HEK293T (cell line): ENCODE data around the gene SMARCD2.
"Not testable (repeated sequence)": the region's sequence is repeated elsewhere in the genome, so short reads cannot be mapped to it uniquely, and the experiment has no call there.

Experiments
- ARNT ChIP-seq: fragments of 450-650 bp; IDR thresholded peaks from 2 replicates; pipeline ENCODE4 v1.6.1; 2017; ENCODE audit warnings: mild to moderate bottlenecking
- ELF4 ChIP-seq: fragments of 450-650 bp; IDR thresholded peaks from 2 replicates; pipeline ENCODE4 v1.6.1; 2017; ENCODE audit warnings: antibody characterized with exemption
- FOXM1 ChIP-seq: fragments of 450-650 bp; IDR thresholded peaks from 2 replicates; pipeline ENCODE4 v1.6.1; 2017; ENCODE audit warnings: mild to moderate bottlenecking, borderline replicate concordance
- HDGF ChIP-seq: fragments of 450-650 bp; IDR thresholded peaks from 2 replicates; pipeline ENCODE4 v1.6.1; 2017; ENCODE audit warnings: antibody characterized with exemption, borderline replicate concordance
- SUZ12 ChIP-seq: fragments of 450-650 bp; IDR thresholded peaks from 2 replicates; pipeline ENCODE4 v1.6.1; 2016; ENCODE audit warnings: mild to moderate bottlenecking

DNA sequence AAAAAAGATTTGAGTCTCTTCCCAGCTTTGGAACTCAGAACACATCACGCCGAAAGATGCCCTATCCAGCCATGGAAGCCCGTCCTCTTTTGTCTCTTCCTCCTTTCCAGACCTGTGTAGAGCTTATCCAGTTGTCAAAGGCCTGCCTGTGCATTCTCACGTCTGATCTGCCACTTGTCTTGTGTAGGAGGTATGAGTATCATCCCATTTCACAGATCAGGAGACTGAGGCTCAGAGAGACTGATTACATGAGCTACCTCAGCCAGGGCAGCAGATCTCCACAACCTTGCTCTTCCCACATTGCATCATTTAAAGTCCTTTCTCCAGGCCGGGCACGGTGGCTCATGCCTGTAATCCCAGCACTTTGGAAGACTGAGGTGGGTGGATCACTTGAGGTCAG lies 32.2 kb upstream of the SMARCD2 start:
- not testable (repeated sequence) for TF ChIP-seq ELF4, FOXM1, SUZ12, HDGF, ARNT
